ENCODE results near the gene RNF144B. TPM values are rescaled to one million over a fixed set of nuclear protein-coding genes. Genes with fewer than 3 reads are reported as not detected.

RNF144B gene
- total and polyA plus RNA-seq, 2 of the 8 experiments (the other 6 are each of a cell fraction or from before 2014, with no cell fraction given): 1.8 to 11.2 TPM

- Histone ChIP-seq H2BK20ac (ENCODE audit: low read length) (no peak overlapping the region), H4K5ac (ENCODE audit: insufficient read length, low read depth, low read length) (no peak overlapping the region), H3K4me3 (ENCODE audit: extremely low read depth in 1 of 4, insufficient read depth in 2 of 4, low read depth in 3 of 4, low read length in 4 of 4) (no peak overlapping the region), H3K9ac (replicated peaks in 1 of 4; ENCODE audit: extremely low read depth in 1 of 4, low read depth in 3 of 4, low read length in 3 of 4) (no peak overlapping the region), H3K4me2 (ENCODE audit: insufficient read depth in 1 of 2, low read depth in 2 of 2, low read length in 2 of 2) (no peak overlapping the region), H2BK120ac (replicated peaks; ENCODE audit: low read depth, low read length) (no peak overlapping the region), H2BK15ac (ENCODE audit: low read length) (no peak overlapping the region), H3K79me1 (ENCODE audit: low read depth, low read length) (no peaks in the 10 kb centered on the region; the same call in 1 of the 2 replicates), H3K56ac (replicated peaks; ENCODE audit: insufficient read length, low read depth, low read length) (no peak overlapping the region), H3K79me2 (ENCODE audit: control insufficient read depth in 1 of 2, insufficient read depth in 2 of 2, low read length in 2 of 2) (no peaks in the 10 kb centered on the region), H3K23ac (ENCODE audit: insufficient read length) (no peak overlapping the region), H4K8ac (ENCODE audit: extremely low read depth, insufficient read depth, low read length) (no peak overlapping the region), H3K18ac (ENCODE audit: extremely low read depth, low read length) (no peak overlapping the region), H4K91ac (replicated peaks; ENCODE audit: insufficient read length, low read length) (no peak overlapping the region), H2AFZ (ENCODE audit: low read length) (no peak overlapping the region), H2AK5ac (ENCODE audit: low read depth, low read length) (no peak overlapping the region), H3K4ac (replicated peaks; ENCODE audit: insufficient read length, low read depth, low read length) (no peak overlapping the region), H3K14ac (ENCODE audit: insufficient read length) (no peak overlapping the region), H3K9me3 (ENCODE audit: insufficient read depth in 2 of 2, low read depth in 1 of 2, low read length in 1 of 2) (no peaks in the 10 kb centered on the region), H3K27ac (ENCODE audit: low read depth, low read length) (no peak overlapping the region), H2BK12ac (ENCODE audit: low read depth, low read length) (no peak overlapping the region), H3K36me3 (ENCODE audit: control insufficient read depth in 2 of 4, insufficient read depth in 4 of 4, low read length in 3 of 4) (no peaks in the 10 kb centered on the region), H3K23me2 (ENCODE audit: low read depth, low read length) (no peaks in the 10 kb centered on the region), H4K20me1 (replicated peaks in 1 of 2; ENCODE audit: control insufficient read depth in 1 of 2, insufficient read depth in 2 of 2, low read length in 2 of 2) (no peaks in the 10 kb centered on the region), H3K27me3 (replicated peaks in 1 of 4; ENCODE audit: control insufficient read depth in 3 of 4, extremely low read depth in 1 of 4, insufficient read depth in 3 of 4, low read length in 3 of 4) (no peaks in the 10 kb centered on the region), H3K4me1 (replicated peaks in 1 of 4; ENCODE audit: control insufficient read depth in 3 of 4, insufficient read depth in 4 of 4, low read length in 3 of 4) (no peaks in the 10 kb centered on the region), H2BK5ac (ENCODE audit: low read depth, low read length) (no peak overlapping the region)
- CTCF ChIA-PET (ENCODE audit: partially characterized antibody): no interaction called here
- WGBS, 2 experiments (ENCODE audit: extremely low coverage in 1 of 2, insufficient coverage in 1 of 2, insufficient read length in 1 of 2, insufficient replicate concordance in 2 of 2, low coverage in 1 of 2, low lambda C conversion rate in 2 of 2, missing lambda C conversion rate in 1 of 2): 86% methylated on average over 4 of the region's 4 CpGs; no CpG with 5 or more reads in 1 of the 2 experiments
- FAIRE-seq (no peak), DNase-seq (ENCODE audit: low read depth in 1 of 2, low spot score in 2 of 2) (no peak)
- POLR2A ChIA-PET (ENCODE audit: partially characterized antibody): no interaction called here
- no peak for TF ChIP-seq KDM5A (IDR thresholded peaks at IDR 0.05; ENCODE audit: low read length)
- TF ChIP-seq USF2 (IDR thresholded peaks at IDR 0.05; ENCODE audit: low read length): no peak
- TF ChIP-seq PHF8 (conservative IDR thresholded peaks at IDR 0.05; ENCODE audit: low read depth, low read length): no peak
- TF ChIP-seq SAP30 (IDR thresholded peaks at IDR 0.05; ENCODE audit: insufficient read depth, insufficient replicate concordance, low read length): no peak
- TF ChIP-seq KDM4A (IDR thresholded peaks at IDR 0.05; ENCODE audit: low read depth, low read length, severe bottlenecking): no peak
- TF ChIP-seq POLR2A (IDR thresholded peaks at IDR 0.05; ENCODE audit: control extremely low read depth in 1 of 2, low read depth in 2 of 2, low read length in 2 of 2): no peak
- no peak for TF ChIP-seq HDAC2 (IDR thresholded peaks at IDR 0.05; ENCODE audit: borderline replicate concordance in 1 of 2, low read depth in 2 of 2, low read length in 2 of 2)
- no peak for TF ChIP-seq TEAD4 (IDR thresholded peaks at IDR 0.05; ENCODE audit: low read depth, low read length)
- no peak for TF ChIP-seq FOSL1 (IDR thresholded peaks at IDR 0.05; ENCODE audit: insufficient read depth, low read depth, low read length)
- no peak for TF ChIP-seq CHD2 (IDR thresholded peaks at IDR 0.05; ENCODE audit: low read length)
- TF ChIP-seq MAFK (IDR thresholded peaks at IDR 0.05; ENCODE audit: low read depth, low read length): no peak
- no peak for TF ChIP-seq SP2 (IDR thresholded peaks at IDR 0.05; ENCODE audit: low read length)
- TF ChIP-seq SIRT6 (IDR thresholded peaks at IDR 0.05; ENCODE audit: low read length): no peak
Measured at GRCh38 chr6:18380158-18380836, 6.9 kb upstream of the RNF144B start.

All from H1 (cell line).